ENCODE data around the gene DNAJB8.

The DNAJB8 gene

DNA sequence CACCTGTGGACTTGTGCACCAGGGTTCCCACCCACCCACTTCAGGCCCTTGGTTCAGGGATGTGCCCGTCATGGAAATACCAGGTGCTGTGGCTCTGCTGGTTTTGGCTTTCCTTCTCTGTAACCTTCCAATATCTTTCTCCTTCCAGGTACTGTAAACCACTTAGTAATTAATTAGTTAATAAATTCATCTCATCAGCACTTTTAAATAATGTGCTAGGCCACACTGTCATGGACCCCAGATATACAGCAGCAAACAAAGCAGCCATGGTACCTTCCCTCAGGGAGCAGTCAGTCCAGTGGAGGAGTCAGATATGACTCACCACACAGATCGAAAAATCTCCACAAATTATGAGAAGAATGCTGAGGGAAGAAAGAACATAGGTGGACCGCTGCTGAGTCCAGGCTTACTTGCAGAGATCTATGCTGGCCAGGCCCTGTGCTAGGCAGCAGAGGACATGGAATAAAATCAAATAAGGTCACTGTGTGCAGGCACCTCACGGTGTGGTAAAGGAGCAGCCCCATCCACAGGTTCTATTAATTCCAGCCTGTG is 33.1 kb upstream of the DNAJB8 start:
- TF ChIP-seq, protein P1, sequence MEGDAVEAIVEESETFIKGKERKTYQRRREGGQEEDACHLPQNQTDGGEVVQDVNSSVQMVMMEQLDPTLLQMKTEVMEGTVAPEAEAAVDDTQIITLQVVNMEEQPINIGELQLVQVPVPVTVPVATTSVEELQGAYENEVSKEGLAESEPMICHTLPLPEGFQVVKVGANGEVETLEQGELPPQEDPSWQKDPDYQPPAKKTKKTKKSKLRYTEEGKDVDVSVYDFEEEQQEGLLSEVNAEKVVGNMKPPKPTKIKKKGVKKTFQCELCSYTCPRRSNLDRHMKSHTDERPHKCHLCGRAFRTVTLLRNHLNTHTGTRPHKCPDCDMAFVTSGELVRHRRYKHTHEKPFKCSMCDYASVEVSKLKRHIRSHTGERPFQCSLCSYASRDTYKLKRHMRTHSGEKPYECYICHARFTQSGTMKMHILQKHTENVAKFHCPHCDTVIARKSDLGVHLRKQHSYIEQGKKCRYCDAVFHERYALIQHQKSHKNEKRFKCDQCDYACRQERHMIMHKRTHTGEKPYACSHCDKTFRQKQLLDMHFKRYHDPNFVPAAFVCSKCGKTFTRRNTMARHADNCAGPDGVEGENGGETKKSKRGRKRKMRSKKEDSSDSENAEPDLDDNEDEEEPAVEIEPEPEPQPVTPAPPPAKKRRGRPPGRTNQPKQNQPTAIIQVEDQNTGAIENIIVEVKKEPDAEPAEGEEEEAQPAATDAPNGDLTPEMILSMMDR (IDR thresholded peaks at IDR 0.05; ENCODE audit: low read depth, low read length), result no peak
- H3K4me3 ChIP-seq (replicated peaks in 1 of 2; ENCODE audit: low read depth in 2 of 2, low read length in 2 of 2), result no peak overlapping the region
- peak in 1 of 2 donors; percentile 59 for DNase-seq (ENCODE audit: low read depth in 2 of 2)

DNA sequence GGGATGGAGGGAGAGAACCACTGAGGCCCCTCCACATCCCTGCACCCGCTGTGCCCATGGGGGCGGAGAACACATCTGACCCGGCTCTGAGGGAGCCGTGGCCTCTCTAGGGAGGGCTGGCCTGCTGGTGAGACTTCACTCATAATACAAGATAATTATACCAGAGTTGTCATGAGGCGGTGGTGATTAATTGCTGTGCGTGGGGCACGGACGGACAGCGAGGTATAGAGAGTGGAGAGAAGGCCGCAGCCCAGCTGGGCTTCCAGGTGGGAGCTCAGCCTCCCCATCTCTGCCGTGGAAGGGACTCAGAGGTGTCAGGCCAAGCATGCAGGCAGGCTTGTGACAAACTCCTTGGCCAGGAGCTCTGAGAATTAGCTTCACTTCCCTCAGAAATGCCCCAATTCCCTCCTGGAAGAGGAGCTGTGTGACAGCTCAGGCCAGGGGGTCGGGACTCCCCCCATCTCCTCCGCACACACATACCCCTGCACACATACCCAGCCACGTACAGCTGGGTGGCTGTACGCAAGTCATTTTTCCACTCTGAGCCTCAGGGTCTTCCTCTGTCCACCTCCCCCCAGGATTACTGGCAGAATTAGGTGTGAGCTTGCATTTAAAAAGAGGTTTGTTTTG is 32.3 kb upstream of the DNAJB8 start:
- H3K4me3 ChIP-seq (replicated peaks in 1 of 2; ENCODE audit: low read depth in 2 of 2, low read length in 2 of 2), result no peak overlapping the region
- DNase-seq (ENCODE audit: low read depth in 2 of 2), result no peak
- TF ChIP-seq, protein P1 (IDR thresholded peaks at IDR 0.05; ENCODE audit: low read depth, low read length), result no peak

DNA sequence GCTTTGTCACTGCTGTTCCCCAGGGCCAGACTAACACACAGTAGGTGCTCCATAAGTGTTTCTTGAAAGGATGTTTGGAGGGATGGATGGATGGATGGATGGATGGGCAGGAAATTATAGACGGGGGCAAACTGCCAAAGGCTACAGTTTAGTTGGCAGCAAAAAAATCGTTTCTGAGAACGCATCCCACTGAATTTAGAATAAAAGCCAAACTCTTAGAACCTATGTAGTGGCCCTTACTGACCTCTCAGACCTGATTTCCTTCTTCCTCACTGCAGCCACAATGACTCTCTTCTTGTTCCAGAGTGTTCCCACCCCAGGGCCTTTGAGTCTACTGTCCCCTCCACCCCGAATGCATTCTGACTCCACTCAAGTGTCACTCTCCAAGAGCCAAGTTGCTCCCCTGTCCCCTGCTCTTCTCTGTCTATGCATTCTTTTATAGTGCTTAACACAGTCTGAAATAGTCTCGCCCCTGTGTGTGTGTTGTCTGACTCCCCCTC is 31.5 kb upstream of the DNAJB8 start:
- peak overlapping the region in 1 of 2 donors; percentile 54 for H3K4me3 ChIP-seq (replicated peaks in 1 of 2; ENCODE audit: low read depth in 2 of 2, low read length in 2 of 2)
- TF ChIP-seq, protein P1 (IDR thresholded peaks at IDR 0.05; ENCODE audit: low read depth, low read length), result no peak
- no peak for DNase-seq (ENCODE audit: low read depth in 2 of 2)

DNA sequence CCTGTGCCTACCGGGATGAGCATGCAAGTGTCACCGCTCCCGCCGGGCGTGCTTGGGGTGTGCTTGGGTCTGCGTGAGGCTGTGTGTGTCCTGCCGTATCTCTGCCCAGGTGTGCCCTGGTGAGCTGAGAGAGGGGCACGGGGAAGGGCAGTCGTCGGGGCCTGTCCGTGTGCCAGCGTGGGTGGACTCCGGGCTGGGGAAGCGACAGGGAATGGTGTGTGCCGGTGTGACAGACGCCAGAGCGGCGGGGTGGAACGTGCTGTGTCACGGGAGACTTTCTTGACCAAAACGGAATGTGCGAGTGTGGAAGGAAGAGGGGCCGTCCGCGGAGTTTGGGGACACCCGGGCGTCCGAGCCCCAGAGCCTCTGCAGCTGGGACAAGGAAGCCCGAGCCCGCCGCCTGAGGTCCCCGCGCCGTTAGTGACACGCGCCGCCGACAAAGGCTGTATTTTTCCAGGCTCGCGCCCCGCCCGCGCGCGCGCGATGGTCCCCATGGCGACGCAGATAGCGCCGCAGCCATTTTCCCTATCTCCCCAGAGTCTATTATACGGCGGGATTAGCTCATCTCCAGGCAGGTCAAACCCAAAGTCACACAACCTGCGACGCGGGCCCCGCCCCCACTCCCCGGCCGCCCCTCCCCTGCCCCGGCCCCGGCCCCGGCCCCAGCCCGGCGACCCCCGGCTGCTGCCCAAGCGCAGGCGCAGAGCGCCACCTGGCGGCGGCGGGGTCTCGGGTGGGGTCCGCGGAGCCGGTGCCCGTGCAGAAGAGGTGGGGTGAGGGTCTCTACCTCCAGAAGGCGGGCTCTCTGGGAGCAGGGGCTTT is 30.8 kb upstream of the DNAJB8 start:
- DNase-seq (ENCODE audit: low read depth in 2 of 2), result peak in 1 of 2 donors; percentile 43
- H3K4me3 ChIP-seq (replicated peaks in 1 of 2; ENCODE audit: low read depth in 2 of 2, low read length in 2 of 2), result peak overlapping the region; percentile 54 to 62
- TF ChIP-seq, protein P1 (IDR thresholded peaks at IDR 0.05; ENCODE audit: low read depth, low read length), result peak; percentile 57

DNA sequence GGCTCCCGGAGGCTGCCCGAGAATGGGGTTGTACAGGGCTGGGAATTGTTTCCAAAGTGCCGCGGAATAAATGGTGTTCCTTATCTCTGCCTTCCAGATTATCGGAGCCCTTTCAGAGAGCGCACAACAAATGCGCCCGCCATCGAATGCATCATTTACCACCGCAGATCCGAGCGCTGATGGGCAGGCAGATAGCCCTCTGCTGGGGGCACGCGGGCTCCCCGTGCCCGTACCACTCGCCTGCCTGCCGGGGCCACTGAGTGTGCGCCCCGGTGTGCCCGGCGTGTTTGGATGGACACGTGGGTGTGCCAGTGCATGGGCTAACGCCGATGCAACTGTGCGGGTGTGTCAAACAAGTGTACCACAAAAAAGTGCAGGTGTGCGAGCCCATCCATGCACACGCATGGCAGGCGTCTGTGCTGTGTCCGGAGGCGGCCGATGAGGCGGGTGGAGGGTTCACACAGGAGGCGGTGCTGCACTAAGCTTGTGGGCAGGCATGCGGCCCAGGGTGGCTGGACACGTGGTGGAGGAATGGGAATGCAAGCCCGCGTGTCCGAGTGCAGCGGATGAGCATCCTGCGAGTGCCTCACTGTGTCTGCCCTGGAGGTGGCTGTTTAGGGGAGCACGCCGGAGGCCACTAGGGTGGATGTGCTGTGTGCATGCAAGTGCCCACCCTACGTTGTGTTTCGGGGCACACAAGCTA is 30.1 kb upstream of the DNAJB8 start:
- no peak overlapping the region for H3K4me3 ChIP-seq (replicated peaks in 1 of 2; ENCODE audit: low read depth in 2 of 2, low read length in 2 of 2)
- DNase-seq (ENCODE audit: low read depth in 2 of 2), result peak in 1 of 2 donors; percentile 52
- TF ChIP-seq, protein P1 (IDR thresholded peaks at IDR 0.05; ENCODE audit: low read depth, low read length), result no peak

DNA sequence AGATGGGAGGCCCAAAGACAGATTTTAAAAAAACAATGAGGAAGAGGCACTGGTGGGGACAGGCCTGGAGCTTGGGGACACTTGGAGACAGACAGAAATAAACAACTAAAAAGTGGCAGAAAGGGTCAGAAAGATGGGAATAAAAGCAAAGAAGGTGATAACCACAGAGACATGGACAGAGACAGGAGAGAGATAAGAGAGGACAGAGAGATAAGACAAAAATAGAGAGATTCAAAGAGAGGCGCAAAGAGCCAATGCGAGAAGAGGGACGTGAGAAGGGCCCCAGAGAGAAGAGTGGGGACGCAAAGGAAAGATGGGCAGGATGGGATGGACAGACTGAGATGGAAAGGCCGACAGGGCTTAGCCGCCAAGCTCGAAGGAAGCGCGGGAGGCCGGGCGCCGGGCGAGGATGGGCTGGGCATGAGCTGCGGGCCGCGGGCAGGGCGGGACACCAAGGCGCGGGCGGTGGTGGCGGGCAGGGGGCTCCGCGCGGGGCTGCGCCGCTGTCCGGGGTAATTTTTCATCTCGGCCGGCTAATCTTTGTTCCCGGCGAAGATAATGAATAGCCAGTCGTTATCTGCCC is 29.4 kb upstream of the DNAJB8 start:
- TF ChIP-seq, protein P1 (IDR thresholded peaks at IDR 0.05; ENCODE audit: low read depth, low read length), result no peak
- DNase-seq (ENCODE audit: low read depth in 2 of 2), result no peak
- no peak overlapping the region for H3K4me3 ChIP-seq (replicated peaks in 1 of 2; ENCODE audit: low read depth in 2 of 2, low read length in 2 of 2)
